G401 (cell line): ENCODE measurements around the gene PRKD2. TPM values are rescaled to one million over a fixed set of nuclear protein-coding genes. Genes with fewer than 3 reads are reported as not detected.

Experiments
- total RNA-seq: library from RNA; depleted of rRNA; stranded (reverse); fragments of >200 nt; shearing (Covaris generic); gene quantifications from 2 replicates; pipeline ENCODE4 v1.2.3, GENCODE V29; 2014; rRNA removed

The PRKD2 gene
- total RNA-seq, 1 experiment from 2014 or later, result 19.9 TPM

Other genes starting within 250 kb of the PRKD2 start
- gene PNMA8A, start 245.6 kb downstream of the PRKD2 start, total RNA-seq, result 40.3 and 40.5 TPM in 2 replicates
- gene PNMA8B, start 221.2 kb downstream of the PRKD2 start, total RNA-seq, result not detected in 2 replicates
- gene CALM3, start 115.8 kb downstream of the PRKD2 start, total RNA-seq, result 109 and 147 TPM in 2 replicates
- gene PTGIR, start 92.0 kb downstream of the PRKD2 start, total RNA-seq, result 1.7 and 16.2 TPM in 2 replicates
- gene GNG8, start 80.9 kb downstream of the PRKD2 start, total RNA-seq, result not detected in 2 replicates
- 12.0 and 16.3 TPM in 2 replicates for gene DACT3, start 55.9 kb downstream of the PRKD2 start, total RNA-seq
- 19.3 and 42.4 TPM in 2 replicates for gene FKRP, start 28.9 kb upstream of the PRKD2 start, total RNA-seq
- 118 and 134 TPM in 2 replicates for gene STRN4, start 29.3 kb upstream of the PRKD2 start, total RNA-seq
- gene SLC1A5, start 71.5 kb upstream of the PRKD2 start, total RNA-seq, result 153 and 159 TPM in 2 replicates
- gene AP2S1, start 133.7 kb upstream of the PRKD2 start, total RNA-seq, result 227 and 256 TPM in 2 replicates
- gene ARHGAP35, start 143.9 kb upstream of the PRKD2 start, total RNA-seq, result 11.6 and 14.2 TPM in 2 replicates